Measurements from ENCODE around the gene RGS6.

- TF ChIP-seq EZH2phosphoT487 (IDR thresholded peaks at IDR 0.05; ENCODE audit: insufficient read depth, low read depth) (no peak), EZH2 (IDR thresholded peaks at IDR 0.05; ENCODE audit: insufficient read depth, poor library complexity, severe bottlenecking) (no peak)
Measured at GRCh38 chr14:72595152-72595862, 663.1 kb downstream of the RGS6 start.
